GM18907 (cell line): Measurements from ENCODE around the gene LRP5.

ENCODE experiments used
- ATAC-seq: cut with Tn5 transposase; IDR thresholded peaks from one replicate; pipeline ENCODE4 v1.9.1; 2021; ENCODE audit warnings: mild to moderate bottlenecking, moderate library complexity; ENCODE audit not compliant: unreplicated experiment

Gene LRP5

DNA sequence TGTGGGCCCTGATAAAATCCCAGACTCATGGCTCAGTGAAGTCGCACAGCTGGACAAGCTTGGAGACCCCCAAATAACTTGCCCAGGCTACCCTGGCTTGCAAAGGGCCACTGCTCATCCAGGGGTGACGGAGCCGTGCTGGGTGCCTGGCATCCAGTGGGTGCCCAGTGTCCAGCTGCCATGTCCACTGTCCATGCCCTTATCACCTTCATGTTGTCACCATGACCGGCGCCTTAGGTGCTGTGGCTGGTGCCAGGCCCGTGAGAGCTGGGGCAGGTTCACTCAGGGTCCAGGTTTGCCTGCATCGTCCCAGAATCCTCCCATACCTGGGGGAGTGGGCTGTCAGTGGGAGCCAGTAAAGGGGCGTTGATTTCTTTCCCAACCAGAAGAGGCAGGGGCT is 57.4 kb downstream of the LRP5 start:
- ATAC-seq = no peak

- ATAC-seq = peak; percentile 69
Observed at GRCh38 chr11:68370211-68371111, 58.1 kb downstream of the LRP5 start.

GRCh38 chr11:68371171-68372041 is 59.0 kb downstream of the LRP5 start:
- peak; percentile 39 for ATAC-seq

DNA sequence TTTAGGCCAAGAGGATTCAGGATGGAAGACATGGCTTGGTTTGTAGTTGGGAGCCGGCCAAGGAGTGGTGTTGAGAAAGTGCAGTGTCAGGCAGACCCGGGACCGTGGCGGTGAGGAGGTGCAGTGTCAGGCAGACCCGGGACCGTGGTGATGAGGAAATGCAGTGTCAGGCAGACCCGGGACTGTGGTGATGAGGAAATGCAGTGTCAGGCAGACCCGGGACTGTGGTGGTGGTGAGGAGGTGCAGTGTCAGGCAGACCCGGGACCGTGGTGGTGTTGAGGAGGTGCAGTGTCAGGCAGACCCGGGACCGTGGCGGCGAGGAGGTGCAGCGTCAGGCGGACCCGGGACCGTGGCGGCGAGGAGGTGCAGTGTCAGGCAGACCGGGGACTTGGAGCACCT is 59.7 kb downstream of the LRP5 start:
- ATAC-seq = no peak

DNA sequence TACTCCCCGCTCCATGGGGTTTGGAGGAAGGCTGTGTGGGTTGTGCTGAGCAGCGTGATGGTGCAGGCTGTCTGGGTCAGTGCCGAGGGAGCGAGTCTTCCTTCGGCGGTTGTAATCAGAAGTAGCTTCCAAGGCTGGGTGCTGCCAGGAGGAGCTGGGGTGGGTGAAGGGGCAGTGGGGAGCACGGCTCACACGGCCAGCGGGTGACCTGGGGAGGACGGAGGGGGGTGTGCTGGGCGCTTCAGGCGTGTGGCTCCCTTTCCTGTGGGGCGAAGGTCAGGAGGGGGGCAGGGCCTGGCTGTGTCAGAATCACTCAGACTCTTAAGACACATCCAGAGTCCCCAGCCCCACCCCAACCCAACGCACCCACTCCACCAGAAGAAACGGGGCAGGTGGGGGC is 60.2 kb downstream of the LRP5 start:
- no peak for ATAC-seq

DNA sequence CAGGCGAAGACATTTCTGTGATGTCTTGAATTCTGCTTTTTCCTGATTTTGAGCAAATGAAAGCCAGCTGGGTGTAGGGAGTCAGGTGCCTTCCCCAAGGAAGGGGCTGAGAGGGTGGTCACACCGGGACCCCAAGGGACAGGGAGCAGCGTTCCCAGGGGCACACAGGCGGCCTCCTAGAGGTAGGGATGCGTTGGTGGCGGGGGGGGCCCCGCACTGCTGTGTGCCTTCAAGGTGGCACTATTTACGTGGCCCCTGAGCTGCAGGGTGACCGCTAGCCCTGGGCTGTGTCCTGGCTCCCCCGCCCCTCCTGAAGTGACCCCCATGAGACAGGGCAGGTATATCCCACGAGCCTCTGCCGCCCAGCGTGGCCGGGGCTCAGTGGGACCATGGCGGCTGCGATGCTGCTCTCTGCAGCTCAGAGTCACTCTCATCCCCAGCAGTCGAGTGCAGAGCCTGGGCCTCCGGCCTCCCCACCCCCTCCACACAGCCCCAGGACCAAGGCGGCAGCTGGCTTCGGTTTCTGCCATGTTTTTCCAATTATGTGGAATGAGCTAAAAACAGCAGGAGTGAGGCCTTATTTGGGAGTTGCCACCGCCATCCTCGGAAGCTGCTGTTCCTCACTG is 60.9 kb downstream of the LRP5 start:
- ATAC-seq = no peak

- ATAC-seq = no peak
Observed at GRCh38 chr11:68373815-68374501, 61.6 kb downstream of the LRP5 start.

- no peak for ATAC-seq
Observed at GRCh38 chr11:68374531-68374930, 62.1 kb downstream of the LRP5 start.

DNA sequence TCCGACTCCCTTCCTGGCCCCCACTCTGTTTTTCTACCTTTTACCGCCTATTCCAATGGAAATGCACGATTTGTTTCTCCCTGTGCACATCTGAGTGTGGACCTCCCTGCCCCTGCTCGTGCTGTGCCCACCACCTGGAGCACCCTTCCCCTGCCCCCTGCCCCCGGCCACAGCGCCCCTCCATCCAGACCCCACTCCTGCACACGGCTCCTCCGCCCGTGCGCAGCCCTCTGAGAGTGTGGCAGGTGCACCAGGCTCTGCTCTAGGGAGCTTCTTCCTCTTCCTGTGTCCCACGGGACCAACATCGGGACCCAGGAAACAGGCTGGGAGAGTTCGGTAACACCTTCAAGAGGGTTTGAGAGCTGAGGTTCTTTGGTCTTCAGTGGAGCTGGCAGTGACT is 62.9 kb downstream of the LRP5 start:
- ATAC-seq = no peak

- no peak for ATAC-seq
Observed at GRCh38 chr11:68375766-68376165, 63.4 kb downstream of the LRP5 start.

DNA sequence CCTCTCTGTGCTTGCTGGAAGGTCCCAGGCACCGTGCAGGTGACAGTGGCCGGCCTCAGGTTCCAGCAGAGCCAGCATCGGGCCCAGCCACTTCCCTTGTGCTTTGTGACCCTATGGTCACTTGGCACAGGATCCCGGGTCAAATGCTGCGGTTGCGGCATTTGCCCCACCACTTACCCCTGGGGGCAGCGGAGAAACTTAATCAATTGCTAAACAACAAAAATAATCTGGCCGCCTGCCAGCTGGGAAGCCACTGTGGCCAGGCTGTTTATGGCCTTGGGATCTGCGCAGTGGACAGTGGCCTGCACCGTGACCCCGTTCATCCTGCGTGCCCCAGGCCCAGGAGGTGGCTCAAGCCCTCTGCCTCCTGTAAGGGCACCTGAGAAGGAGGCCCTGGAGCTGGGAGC is 65.0 kb downstream of the LRP5 start:
- no peak for ATAC-seq

DNA sequence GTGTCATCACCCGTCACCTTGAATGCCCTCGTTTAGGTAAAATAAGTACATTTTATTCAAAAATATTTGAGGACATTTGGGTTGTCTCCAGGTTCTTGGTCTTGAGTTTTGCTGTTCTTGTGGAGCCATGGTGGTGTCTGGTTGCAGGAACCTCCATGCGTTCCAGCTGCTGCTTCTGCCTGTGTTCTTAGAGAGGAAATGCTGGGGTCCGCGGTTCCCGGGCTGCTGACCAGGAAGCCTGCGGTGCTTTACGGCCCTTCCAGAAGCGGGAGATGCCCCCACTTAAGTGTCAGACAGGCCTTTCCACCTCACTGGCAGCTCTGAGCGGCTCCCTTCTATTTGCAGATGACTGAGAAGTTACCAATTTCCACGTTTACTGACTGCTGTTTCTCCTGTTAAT is 66.8 kb downstream of the LRP5 start:
- ATAC-seq = no peak

DNA sequence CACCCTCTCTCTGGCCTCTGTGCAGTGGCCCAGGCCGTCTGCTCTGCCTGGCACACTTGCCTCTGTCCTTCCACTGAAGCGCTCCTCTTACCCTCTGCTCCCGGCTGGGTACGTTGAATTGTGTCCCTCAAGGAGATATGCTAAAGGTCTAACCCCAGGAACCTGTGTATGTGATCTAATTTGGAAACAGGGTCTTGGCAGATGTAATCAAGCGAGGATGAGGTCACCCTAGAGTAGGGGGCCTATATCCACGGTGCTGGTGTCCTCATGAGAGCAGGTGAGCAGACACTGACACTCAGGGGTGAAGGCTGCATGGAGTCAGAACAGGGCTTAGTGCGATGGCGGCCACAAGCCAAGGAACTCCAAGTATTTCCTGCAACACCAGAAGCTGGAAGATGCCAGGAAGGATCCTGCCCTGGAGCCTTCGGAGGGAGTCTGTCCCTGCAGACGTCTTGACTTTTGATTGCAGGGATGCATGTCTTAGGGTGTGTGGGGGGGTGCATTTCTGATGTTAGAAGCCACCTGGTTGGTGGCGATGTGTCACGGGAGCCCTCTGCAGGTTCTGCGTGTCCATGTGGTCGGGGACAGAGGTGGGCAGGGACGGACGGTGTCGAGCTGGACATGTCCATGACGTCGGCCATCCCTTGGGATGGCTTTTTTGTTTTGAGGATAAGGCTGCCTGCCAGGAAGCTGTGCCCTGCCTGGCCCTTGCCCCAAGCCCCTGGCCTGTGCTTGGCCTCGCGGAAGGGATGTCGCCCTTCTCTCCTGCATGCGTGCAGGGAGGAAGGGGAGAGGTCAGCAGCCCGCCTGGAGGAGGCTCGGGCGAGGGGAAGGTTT is 68.6 kb downstream of the LRP5 start:
- ATAC-seq = no peak

- ATAC-seq = no peak
Observed at GRCh38 chr11:68381716-68382115, 69.3 kb downstream of the LRP5 start.

GRCh38 chr11:68382358-68382998 is 70.1 kb downstream of the LRP5 start:
- ATAC-seq = no peak

- ATAC-seq = no peak
Observed at GRCh38 chr11:68383976-68384501, 71.6 kb downstream of the LRP5 start.

- ATAC-seq = no peak
Observed at GRCh38 chr11:68384530-68385081, 72.2 kb downstream of the LRP5 start.

- ATAC-seq = no peak
Observed at GRCh38 chr11:68385128-68385527, 72.7 kb downstream of the LRP5 start.
